GM18873 (cell line): ENCODE results near the gene GOLIM4.

Source experiments
- ATAC-seq: cut with Tn5 transposase; IDR thresholded peaks from one replicate; pipeline ENCODE4 v1.9.1; 2021; ENCODE audit warnings: mild to moderate bottlenecking, moderate library complexity, moderate number of reproducible peaks; ENCODE audit not compliant: unreplicated experiment, low FRiP score

GOLIM4 gene

DNA sequence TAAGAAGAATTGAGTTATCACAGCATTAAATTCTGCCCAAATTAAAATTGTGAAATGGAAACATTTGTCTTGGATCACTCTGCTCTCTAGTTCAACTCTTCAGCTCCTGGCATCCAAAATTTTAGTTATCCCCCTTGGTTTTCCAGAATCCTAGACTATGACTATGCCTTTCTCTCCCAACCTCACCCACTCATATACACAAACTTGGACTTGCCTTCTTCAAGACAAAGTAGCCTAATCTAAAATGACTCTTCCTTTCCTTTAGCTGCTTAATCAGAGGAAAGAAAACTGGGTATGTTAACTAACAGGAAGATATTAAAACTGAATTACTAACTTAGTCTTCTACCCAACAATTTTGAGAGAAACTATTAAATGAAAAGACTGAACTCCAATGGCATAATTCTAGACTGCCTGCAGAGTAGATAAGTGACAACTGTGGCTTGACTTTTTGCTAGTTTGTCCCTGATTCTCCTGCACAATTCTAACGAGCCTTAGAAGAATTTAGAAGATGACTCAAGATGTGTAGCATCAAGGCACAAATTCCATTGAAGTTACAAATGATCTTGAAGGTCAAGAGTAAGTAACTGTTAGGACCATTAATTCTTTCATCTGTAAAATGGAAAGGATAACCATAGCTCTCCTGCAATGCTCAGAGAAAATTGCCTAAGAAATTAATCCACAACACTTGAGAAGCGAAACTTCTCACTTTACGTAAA is 5.2 kb upstream of the GOLIM4 start:
- ATAC-seq, result no peak

DNA sequence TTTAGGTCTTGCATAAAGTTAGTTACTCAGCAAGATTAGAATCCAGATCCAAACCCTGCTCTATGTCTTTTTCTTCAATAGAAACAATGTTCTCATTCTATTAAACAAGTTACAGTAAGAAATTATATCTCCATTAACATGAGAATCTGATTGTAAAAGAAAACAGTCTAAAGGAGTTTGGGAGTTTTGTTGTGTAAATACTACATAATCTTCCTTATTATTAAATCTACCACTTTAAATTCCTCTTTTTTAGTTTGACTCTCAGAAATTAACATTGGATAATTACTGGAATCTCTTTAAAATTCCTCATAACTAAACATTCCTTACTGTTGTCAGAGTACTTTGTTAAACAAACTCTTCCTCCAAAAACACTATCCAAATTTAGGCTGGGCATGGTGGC is 1.7 kb upstream of the GOLIM4 start:
- no peak for ATAC-seq

DNA sequence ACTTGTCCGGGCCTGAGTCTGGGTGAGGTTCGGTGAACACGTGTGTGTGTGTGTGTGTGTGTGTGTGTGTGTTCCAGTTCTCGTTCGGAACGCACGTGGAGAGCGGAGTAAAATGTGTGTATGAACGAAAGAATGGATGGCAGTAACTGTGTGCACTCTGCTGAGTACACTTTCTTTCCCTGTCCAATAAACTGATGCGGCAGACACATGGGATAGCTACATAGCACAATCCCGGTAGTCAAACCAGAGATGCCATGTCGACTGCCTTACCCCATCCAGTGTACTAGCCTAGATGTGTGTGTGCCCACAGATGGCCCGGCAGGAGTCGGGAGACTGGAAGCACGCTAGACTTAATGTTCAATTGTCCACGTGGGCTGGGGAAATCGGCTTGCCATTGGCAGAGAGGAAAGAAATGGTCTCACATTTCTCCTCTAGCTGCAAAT is 507 bp upstream of the GOLIM4 start:
- peak; percentile 7 for ATAC-seq

DNA sequence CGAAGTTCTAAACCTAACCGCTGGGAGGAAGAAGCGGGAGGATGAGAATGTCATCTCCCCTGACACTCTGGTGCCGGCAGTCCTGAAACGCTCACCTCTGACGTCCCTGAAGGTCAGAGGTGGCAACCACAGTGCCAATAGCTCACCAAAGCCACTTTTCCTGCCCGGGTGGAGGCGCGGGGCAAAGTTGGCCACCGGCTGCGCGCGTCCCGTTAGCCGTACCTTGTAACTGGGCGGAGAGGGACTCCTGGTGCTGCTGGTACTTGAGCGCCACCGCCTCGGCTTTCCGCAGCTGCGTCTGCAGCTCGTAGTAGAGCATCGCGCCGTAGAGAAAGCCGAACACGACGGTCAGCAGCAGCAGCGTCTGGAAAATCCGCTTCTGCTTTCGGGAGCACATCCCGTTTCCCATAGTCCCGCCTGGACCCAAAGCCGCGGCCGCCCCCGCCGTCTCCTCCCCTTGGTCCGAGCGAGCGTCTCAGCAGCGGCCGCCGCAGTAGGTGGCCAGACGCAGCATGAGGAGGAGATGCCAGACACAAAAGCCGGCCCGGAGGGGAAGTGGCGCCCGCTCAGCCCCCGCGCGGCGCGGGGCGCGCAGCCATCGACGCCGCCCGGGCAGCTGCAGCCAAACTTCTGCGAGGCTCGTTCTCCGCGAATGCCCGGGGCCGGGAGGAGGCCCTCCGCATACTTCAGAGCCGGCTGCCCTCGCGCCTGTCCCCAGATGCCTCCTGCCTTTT is 680 bp downstream of the GOLIM4 start:
- ATAC-seq, result peak; percentile 45

DNA sequence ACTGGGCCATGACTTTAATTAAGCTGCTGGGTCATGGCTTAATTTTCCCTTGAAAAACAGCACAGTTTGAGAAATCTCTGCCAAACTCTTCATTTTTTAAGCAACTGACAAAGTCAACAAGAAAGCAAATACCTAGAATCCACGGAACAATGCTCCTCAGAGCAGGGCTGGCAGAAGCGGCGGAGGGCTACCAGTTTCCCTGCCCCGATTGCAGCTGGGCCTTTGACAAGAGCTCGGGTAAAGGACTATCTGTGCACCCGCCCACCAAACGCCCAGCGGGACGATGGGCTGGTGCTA is 1.2 kb downstream of the GOLIM4 start:
- no peak for ATAC-seq

DNA sequence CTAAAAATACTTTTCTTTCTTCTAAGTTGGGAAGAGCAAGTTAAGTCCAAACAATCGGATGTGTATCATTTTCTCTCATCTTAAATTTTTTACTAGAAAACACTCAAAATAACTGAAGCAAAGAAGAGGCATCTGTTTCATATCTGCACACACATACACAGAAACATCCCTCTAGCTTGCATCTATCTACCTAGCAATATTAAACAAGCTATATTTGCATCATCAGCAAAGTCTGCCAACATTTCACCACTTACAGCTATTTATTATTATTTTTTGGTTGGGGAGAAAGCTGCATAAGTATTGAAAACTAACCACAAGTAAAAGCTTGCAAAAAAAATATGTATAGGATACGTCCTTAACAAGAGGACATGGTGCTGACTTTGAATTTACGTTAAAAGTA is 1.9 kb downstream of the GOLIM4 start:
- ATAC-seq, result no peak

DNA sequence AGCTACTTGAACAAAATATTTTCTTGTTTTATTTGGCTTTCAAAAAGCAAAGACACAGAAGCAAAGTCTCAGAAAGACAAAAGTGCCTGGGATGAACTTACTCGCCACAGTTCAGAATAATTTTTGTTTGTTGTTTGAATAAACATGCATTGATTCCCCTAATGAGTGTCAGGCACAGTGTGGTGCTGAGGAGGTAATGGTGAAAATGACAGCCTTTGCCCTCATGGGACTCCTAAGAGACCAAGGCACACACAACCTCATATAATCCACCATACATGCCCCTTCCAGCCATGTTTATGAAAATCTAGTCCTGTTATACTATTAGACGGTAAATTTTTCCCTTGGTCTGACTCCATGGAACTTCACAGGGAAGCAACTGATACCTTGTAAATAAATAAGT is 2.5 kb downstream of the GOLIM4 start:
- ATAC-seq, result no peak

DNA sequence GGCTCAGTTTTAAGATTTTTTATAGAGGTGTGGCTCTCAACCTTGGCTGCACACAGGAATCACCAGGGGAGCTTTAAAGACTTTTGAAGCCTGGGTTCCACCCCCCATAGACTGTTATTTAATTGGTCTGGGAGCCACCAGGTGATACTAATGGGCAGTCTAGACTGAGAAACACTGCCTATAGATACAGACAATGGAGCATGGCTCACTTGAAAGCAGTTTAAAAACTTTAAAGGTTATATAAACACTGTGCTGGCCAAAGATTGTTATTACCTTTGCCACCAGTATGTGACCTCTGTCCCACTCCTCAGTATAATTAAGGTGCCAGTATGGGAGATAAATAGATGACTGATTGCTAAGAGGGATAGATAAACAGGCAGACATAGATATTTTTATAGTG is 3.8 kb downstream of the GOLIM4 start:
- ATAC-seq, result no peak

DNA sequence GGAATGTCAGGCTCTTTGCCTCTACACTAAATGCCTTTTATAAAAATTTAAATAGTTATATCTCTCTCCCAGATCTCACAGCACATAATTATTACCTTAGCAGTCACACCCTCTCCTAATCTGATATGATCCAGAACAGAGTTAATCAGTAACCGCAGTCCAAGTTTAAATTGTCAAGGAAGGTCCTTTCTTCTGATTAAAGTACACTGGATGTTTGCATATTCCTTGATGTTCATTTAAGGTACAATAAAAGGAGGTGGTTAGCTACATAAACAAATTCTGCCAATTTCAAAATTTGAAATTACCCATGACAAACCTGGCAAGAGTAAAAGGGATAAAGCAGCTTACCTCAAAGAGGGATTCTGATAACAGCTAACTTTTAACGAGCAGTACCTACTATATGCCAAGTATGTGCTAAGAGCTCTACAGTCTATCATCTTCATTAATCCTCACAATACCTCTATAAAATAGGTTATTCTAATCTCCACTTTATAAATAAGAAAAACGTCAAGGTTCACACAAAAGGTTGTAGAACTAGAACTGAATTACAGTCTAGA is 4.3 kb downstream of the GOLIM4 start:
- ATAC-seq, result no peak

DNA sequence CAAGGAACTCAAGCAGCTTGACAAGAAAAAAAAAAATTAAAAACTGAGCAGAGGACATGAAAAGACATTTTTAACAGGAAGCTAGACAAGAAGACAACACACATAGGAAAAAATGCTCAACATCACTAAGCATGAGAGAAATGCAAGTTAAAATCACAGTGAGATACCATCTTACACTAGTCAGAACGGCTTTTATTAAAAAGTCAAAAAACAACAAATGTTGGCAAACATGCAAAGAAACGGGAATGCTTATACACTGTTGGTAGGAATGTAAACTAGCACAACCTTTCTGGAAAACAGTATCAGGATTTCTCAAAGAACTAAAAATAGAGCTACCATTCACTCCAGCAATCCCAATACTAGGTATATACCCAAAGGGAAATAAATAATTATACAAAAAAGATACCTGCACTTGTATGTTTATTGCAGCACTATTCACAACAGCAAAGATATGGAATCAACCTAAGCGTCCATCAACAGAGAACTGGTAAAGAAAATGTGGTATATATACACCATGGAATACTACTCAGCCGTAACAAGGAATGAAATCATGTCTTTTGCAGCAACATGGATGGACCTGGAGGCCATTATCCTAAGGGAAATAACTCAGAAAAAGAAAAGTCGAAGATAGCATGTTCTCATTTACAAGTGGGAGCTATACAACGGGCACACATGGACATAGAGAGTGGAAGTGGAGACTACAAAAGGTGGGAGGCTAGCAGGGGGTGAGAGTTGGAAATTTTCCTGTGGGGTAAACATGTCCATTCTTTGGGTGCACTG is 5.2 kb downstream of the GOLIM4 start:
- ATAC-seq, result no peak

DNA sequence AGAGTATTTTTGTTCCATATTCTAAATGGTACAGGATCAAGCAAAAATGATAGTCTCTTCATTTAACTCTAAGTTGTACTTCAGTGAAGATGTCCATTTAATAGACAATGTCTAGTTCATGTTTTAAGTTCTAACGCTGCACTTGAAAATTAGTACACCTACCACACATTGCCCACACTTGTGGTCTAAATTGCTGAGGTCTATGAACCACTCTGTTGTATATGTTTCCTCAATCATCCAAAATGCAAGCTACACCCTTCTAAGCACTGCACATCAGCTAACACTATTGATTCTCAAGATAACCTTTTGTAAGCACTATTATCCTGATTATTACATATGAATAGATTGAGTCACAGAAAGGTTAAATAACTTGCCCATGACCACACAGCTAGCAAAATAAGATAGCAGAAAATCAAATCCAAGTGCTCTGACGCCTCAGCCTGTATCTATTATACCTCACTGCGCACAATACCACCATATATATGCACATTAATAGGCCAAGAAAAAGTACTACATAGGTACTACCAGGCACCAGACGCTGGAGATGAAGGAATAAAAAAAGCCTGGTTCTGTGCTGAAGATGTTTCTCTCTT is 6.4 kb downstream of the GOLIM4 start:
- ATAC-seq, result no peak

DNA sequence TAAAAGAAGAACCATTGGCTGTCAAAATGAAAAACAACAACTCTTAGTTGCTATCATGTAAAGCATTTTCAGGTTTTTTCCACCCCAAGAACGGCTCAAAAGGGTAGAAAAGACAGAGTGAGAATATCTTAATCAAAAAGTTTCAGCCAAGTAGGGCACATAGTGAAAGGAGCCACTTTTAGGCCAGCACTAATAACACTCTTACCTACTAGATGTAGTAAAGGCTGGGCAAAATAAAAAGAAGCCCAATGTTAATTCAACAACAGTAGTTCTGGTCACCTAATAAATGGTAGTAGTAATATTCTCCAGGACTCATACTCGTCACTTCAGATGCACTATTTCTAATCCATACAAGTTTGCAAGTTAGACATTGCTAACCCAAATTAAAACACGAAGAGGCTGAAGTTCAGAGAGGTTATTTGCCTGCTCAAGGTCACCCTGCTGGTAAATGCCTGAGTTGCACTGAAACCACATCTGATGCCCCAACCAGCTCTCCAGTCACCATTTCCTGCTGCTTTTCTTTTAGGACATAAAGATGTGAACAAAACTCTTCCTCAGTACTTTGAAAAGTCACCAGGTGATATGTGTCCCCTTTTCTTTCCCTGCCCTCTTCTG is 7.5 kb downstream of the GOLIM4 start:
- ATAC-seq, result peak; percentile 79

DNA sequence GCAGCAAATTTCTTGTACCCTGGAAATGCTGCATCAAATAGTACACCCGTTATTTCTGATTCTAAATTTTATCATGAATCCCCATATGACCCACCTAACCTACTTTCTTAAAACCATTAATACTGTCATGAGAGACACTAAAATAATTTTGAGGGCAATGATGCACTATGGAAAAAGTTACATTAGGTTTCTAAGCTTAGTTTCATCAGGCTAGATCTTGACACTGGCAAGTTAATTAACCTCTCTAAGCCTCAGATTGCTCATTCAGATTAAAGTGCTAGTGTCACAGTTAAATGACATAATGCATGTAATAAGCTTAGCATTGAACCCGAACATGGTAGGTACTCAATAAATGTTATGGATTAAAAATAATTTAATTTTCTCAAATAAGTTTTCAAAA is 8.2 kb downstream of the GOLIM4 start:
- ATAC-seq, result no peak

DNA sequence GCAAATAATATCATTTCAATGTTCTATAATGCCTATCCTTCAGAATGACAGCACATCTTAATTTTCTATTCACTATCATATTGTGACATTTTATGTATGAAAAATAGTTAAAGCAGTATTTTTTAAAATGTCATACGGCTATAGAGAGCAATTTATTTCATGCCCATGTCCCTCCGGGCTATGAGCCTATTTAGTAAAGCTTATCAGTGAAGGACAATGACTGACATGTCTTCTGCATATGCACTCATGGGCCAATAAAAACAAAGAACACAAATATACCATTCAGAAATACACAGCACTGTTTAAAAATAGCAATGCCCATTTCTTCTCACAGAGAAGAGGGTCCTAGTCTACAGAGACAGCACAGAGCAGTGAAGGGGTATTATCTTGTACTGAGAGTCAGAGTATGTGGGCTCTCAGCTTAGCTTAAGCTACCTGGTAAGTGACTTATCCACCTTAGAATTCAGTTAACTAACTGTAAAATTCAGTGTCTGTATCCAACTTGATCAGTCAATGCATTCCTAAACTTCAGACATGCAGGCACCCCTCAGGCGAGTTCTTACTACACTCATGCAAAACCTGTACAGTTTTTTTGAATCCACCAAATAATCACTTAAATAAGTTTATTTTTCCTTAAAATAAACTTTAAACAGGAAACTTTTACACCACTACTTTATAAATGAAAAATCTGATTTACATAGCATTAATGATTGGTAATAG is 9.0 kb downstream of the GOLIM4 start:
- ATAC-seq, result no peak

DNA sequence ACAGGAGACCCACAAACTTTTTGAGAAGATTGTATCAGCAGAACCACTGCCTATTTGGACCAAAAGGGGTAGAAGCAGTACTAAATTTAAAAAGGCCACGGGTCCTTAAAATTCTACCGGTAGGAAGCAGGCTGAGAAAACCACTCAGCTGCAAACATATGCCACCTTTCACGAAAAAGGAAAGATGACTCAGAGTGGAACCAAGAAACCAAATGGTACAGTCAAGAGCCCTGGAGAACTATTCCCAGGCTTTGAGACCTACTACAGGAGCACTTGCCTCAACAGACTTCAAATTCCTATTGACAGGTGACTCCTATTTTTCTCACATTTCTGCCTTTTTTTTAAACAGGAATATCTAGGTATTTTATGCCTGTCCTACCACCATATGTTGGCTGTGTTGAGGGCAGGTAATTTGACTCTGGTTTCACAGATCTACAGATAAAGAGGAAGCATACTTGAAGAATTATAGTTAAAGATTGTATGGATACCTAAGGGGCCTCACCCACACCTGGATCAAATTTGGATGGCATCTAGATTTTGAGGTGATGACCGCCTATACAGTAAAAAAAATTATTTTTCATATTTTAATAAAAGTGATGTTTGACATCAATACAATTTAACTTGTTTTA is 10.1 kb downstream of the GOLIM4 start:
- ATAC-seq, result peak; percentile 46

DNA sequence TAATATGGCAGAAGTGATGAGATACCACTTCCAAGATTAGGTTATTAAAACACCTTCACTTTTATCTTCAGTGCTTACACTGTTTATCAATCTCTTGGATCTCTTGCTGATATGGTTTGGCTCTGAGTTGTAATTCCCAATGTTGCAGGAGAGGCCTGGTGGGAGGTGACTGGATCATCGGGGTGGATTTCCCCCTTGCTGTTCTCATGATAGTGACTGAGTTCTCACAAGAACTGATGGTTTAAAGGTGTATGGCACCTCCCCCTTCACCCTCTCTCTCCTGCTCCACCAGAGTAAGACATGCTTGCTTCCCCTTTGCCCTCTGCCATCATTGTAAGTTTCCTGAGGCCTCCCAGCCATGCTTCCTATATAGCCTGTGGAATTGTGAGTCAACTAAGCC is 11.8 kb downstream of the GOLIM4 start:
- ATAC-seq, result no peak

DNA sequence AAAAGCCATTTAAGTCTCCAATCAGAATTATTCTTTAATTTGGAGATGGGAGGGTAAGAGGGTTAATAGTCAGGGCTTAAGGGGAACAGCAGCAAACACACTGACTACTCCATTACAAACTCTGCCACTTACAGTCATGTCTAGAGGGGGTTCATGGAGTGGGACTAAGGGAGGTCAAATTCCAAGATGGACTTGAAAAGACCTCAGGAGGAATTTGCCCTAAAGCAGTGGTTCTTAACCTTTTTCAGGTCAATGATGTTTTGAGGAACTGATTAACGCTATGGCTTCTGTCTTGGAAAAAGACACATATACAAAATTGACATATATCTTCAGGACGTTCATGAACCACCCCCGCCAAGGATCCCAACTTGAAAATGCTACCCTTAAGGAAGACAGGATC is 13.9 kb downstream of the GOLIM4 start:
- ATAC-seq, result no peak

DNA sequence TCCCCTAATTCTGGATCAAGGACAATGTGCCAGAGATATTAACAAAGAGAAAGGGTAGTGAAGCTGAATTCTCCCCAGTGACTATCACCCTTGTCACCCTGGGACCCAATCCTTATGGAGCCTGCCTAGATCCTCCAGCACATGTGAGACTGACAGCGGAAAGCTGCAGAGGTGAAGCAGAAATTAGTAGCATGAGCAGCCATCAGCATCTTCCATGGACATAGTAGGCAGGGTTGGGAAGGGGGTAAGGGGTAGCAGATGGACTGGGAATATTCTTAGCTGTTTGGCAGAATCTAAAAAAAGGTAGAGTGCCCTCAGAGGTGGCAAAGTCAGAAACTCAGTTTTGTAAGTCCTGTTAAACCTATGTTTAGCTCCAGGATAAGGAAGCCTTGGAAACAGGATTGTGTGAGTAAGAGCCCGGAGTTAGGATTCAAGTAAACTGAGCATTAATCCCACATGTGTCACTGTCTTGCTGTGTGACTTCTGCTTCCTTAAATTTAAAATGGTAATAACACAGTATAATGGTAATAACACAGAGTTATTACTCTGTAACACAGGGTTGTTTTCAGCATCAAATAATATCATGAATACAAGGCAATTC is 14.5 kb downstream of the GOLIM4 start:
- no peak for ATAC-seq
